BLaER1 treated with 17β-estradiol and CSF1 and Interleukin-3, amounts not matched to agents 10 nM and 100 nM (cell line): Measurements from ENCODE around the gene DNM3.
A peak's percentile ranks its signal among the peaks of the same experiment; 100 is the strongest.

ENCODE experiments used
- H3K27ac ChIP-seq, 11 experiments: shearing (Covaris generic); formaldehyde crosslinking; 2 replicates each; pipeline ENCODE4 v1.8.1; 2022
- H3K27me3 ChIP-seq, 11 experiments: shearing (Covaris generic); formaldehyde crosslinking; 2 replicates each; pipeline ENCODE4 v1.8.1; 2022
- H3K36me3 ChIP-seq, 11 experiments: shearing (Covaris generic); formaldehyde crosslinking; 2 replicates each; pipeline ENCODE4 v1.8.1; 2022
- H3K4me1 ChIP-seq, 10 experiments: shearing (Covaris generic); formaldehyde crosslinking; 2 replicates each; pipeline ENCODE4 v1.8.1; 2022
- H3K4me2 ChIP-seq, 11 experiments: shearing (Covaris generic); formaldehyde crosslinking; 2 replicates each; pipeline ENCODE4 v1.8.1; 2022
- H3K4me3 ChIP-seq, 10 experiments: shearing (Covaris generic); formaldehyde crosslinking; 2 replicates each; pipeline ENCODE4 v1.8.1; 2022
- H3K9ac ChIP-seq, 11 experiments: shearing (Covaris generic); formaldehyde crosslinking; 2 replicates each; pipeline ENCODE4 v1.8.1; 2022
- H3K9me3 ChIP-seq, 11 experiments: shearing (Covaris generic); formaldehyde crosslinking; replicated peaks in 1 of 11; 2 replicates each; pipeline ENCODE4 v1.8.1; 2022
- H4K20me1 ChIP-seq, 11 experiments: shearing (Covaris generic); formaldehyde crosslinking; 2 replicates each; pipeline ENCODE4 v1.8.1; 2022
- Cebpa-rat ChIP-seq, 11 experiments: shearing (Covaris generic); IDR thresholded peaks; 2 replicates each; pipeline ENCODE4 v1.8.1; 2022

Gene DNM3

DNA sequence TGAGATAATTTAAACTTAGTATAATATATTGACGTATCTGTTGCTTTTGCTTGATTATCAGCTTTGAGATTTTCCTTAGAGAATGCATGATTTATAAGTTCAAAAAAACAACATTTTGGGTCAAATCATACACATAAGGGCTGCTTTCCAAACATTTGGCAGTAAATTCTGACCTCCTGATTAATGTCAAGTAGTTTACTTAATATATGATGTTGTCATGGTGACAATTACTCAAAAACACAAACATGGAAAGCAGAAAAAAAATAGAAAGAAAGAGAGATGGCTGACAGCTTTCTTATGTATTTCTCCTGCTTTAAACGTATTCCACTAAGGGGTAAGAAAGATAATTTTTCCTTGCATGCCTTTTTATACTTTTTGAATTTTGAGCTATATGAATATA, 320.9 kb downstream of the DNM3 start:
- Histone ChIP-seq H3K4me2 (no peak overlapping the region), H3K4me3 (no peak overlapping the region), H4K20me1 (no peaks in the 10 kb centered on the region), H3K27ac (no peak overlapping the region), H3K9ac (no peak overlapping the region), H3K27me3 (no peaks in the 10 kb centered on the region), H3K4me1 (peaks cover 0 to 4% (median 0%) of the 10 kb centered on the region in 10 experiments; a peak in 1 of 20 replicates), H3K9me3 (no peaks in the 10 kb centered on the region), H3K36me3 (no peaks in the 10 kb centered on the region)
- no peak for TF ChIP-seq Cebpa-rat (IDR thresholded peaks at IDR 0.05)

- no peaks in the 10 kb centered on the region for H4K20me1 ChIP-seq
- no peaks in the 10 kb centered on the region for H3K36me3 ChIP-seq
- no peaks in the 10 kb centered on the region for H3K9me3 ChIP-seq
- no peak overlapping the region for H3K4me3 ChIP-seq
- H3K4me2 ChIP-seq, result peak overlapping the region in 1 of 11 experiments; percentile 23; a peak in 1 of 22 replicates
- H3K4me1 ChIP-seq, result peaks cover 0 to 4% (median 0%) of the 10 kb centered on the region in 10 experiments; a peak in 1 of 20 replicates
- no peaks in the 10 kb centered on the region for H3K27me3 ChIP-seq
- TF ChIP-seq Cebpa-rat (IDR thresholded peaks at IDR 0.05), result no peak
- no peak overlapping the region for H3K27ac ChIP-seq
- H3K9ac ChIP-seq, result no peak overlapping the region
Observed at GRCh38 chr1:172163498-172164215, 322.4 kb downstream of the DNM3 start.

DNA sequence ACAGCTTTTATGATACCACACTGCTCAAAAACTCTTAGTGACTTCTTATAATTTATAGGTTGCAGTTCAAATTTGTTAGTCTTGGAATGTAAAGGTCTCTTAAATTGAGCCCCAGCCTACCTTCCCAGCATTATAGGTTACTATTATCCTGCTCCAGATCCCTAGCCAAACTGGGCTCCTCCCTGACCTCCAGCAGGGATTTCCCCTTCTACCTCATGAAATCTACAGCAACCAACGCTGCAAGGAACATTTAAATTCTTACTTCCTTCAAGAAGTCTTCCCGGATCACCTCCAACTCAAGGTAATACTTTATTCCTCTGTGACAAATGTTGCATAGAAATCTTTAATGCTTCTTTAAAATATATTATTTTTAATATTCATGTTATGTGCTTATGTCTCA, 324.1 kb downstream of the DNM3 start:
- no peak for TF ChIP-seq Cebpa-rat (IDR thresholded peaks at IDR 0.05)
- no peaks in the 10 kb centered on the region for H3K36me3 ChIP-seq
- H3K27ac ChIP-seq, result no peak overlapping the region

GRCh38 chr1:172167796-172168596, 326.7 kb downstream of the DNM3 start:
- Histone ChIP-seq H3K4me3 (no peak overlapping the region), H3K9me3 (no peaks in the 10 kb centered on the region), H3K27me3 (no peaks in the 10 kb centered on the region), H3K4me2 (no peak overlapping the region), H3K36me3 (no peaks in the 10 kb centered on the region), H4K20me1 (no peaks in the 10 kb centered on the region), H3K4me1 (peaks cover 0 to 4% (median 0%) of the 10 kb centered on the region in 10 experiments; a peak in 1 of 20 replicates), H3K9ac (no peak overlapping the region), H3K27ac (no peak overlapping the region)
- no peak for TF ChIP-seq Cebpa-rat (IDR thresholded peaks at IDR 0.05)

More for the DNA sequence above, 324.1 kb downstream of the DNM3 start:
- Histone ChIP-seq H4K20me1 (no peaks in the 10 kb centered on the region), H3K9me3 (no peaks in the 10 kb centered on the region), H3K4me2 (no peak overlapping the region), H3K27me3 (no peaks in the 10 kb centered on the region), H3K9ac (no peak overlapping the region), H3K4me3 (no peak overlapping the region), H3K4me1 (peaks cover 0 to 4% (median 0%) of the 10 kb centered on the region in 10 experiments; a peak in 1 of 20 replicates)

- H3K27ac ChIP-seq, result no peak overlapping the region
- 0 out of 20 replicates have a peak, but pooled peaks cover 0 to under 1% (median 0%) of the 10 kb centered on the region in 10 experiments for H3K4me1 ChIP-seq
- H3K9me3 ChIP-seq, result no peaks in the 10 kb centered on the region
- no peak overlapping the region for H3K4me2 ChIP-seq
- no peak for TF ChIP-seq Cebpa-rat (IDR thresholded peaks at IDR 0.05)
- H3K4me3 ChIP-seq, result no peak overlapping the region
- no peaks in the 10 kb centered on the region for H3K27me3 ChIP-seq
- H4K20me1 ChIP-seq, result no peaks in the 10 kb centered on the region
- no peaks in the 10 kb centered on the region for H3K36me3 ChIP-seq
- H3K9ac ChIP-seq, result no peak overlapping the region
Observed at GRCh38 chr1:172168597-172168872, 327.2 kb downstream of the DNM3 start.

DNA sequence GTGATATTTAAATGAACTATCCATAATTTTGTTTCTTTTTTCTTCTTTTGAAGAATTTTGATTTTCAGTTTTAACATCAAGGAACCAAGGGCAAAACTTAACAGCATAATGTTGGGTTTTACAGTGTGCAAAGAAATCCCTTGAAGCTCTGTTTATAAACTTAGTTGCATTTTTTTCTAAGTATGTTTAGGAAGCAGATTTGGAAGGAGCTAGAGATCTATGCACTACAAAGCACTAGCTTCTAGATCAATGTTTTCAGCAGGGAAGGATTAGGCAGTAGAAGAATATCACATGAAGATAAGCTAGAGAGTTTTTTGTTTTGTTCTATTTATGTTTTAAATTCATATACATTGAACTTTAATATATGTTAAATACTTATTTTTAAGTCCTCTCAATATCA, 328.5 kb downstream of the DNM3 start:
- H3K4me3 ChIP-seq, result no peak overlapping the region
- H3K9ac ChIP-seq, result no peak overlapping the region
- no peak for TF ChIP-seq Cebpa-rat (IDR thresholded peaks at IDR 0.05)
- H3K4me2 ChIP-seq, result no peak overlapping the region
- no peaks in the 10 kb centered on the region for H3K27me3 ChIP-seq
- H3K4me1 ChIP-seq, result no peaks in the 10 kb centered on the region
- H3K9me3 ChIP-seq, result no peaks in the 10 kb centered on the region
- no peak overlapping the region for H3K27ac ChIP-seq
- no peaks in the 10 kb centered on the region for H3K36me3 ChIP-seq
- H4K20me1 ChIP-seq, result no peaks in the 10 kb centered on the region

- no peak for TF ChIP-seq Cebpa-rat (IDR thresholded peaks at IDR 0.05)
- Histone ChIP-seq H3K4me1 (no peaks in the 10 kb centered on the region), H3K27ac (no peak overlapping the region), H3K36me3 (no peaks in the 10 kb centered on the region), H4K20me1 (no peaks in the 10 kb centered on the region), H3K4me2 (no peak overlapping the region), H3K9ac (no peak overlapping the region), H3K27me3 (no peaks in the 10 kb centered on the region), H3K9me3 (no peaks in the 10 kb centered on the region), H3K4me3 (no peak overlapping the region)
Observed at GRCh38 chr1:172172352-172172831, 331.1 kb downstream of the DNM3 start.

GRCh38 chr1:172176206-172176605, 334.9 kb downstream of the DNM3 start:
- Histone ChIP-seq H3K27me3 (no peaks in the 10 kb centered on the region), H3K9me3 (no peaks in the 10 kb centered on the region), H3K4me3 (no peak overlapping the region), H3K27ac (no peak overlapping the region), H3K4me2 (no peak overlapping the region), H3K9ac (no peak overlapping the region), H3K4me1 (peaks cover under 1 to 10% (median 7%) of the 10 kb centered on the region in 10 experiments; a peak in 18 of 20 replicates), H4K20me1 (no peaks in the 10 kb centered on the region), H3K36me3 (no peaks in the 10 kb centered on the region)
- TF ChIP-seq Cebpa-rat (IDR thresholded peaks at IDR 0.05), result no peak

GRCh38 chr1:172177849-172178248, 336.6 kb downstream of the DNM3 start:
- Histone ChIP-seq H3K27me3 (no peaks in the 10 kb centered on the region), H3K36me3 (no peaks in the 10 kb centered on the region), H3K9ac (no peak overlapping the region), H4K20me1 (no peaks in the 10 kb centered on the region), H3K4me1 (peaks cover 14 to 27% (median 21%) of the 10 kb centered on the region in 10 experiments), H3K27ac (no peak overlapping the region), H3K9me3 (no peaks in the 10 kb centered on the region), H3K4me3 (no peak overlapping the region), H3K4me2 (no peak overlapping the region)
- no peak for TF ChIP-seq Cebpa-rat (IDR thresholded peaks at IDR 0.05)
